Measurements from ENCODE around the gene ZDHHC14. TPM values are rescaled to one million over a fixed set of nuclear protein-coding genes. Genes with fewer than 3 reads are reported as not detected.
"Not testable (repeated sequence)": the region's sequence is repeated elsewhere in the genome, so short reads cannot be mapped to it uniquely, and the experiment has no call there.

Gene ZDHHC14
- total RNA-seq, 4 donors from 2014 or later, result 11.4 to 20.8 (median 15.6) TPM

GRCh38 chr6:157464653-157465535, 83.9 kb downstream of the ZDHHC14 start:
- no peaks in the 10 kb centered on the region for H3K36me3 ChIP-seq

GRCh38 chr6:157466342-157466648, 85.3 kb downstream of the ZDHHC14 start:
- WGBS, 2 donors, result 99 to 100% methylated on average over 4 of the region's 4 CpGs
- H3K4me3 ChIP-seq, result no peak overlapping the region

More at GRCh38 chr6:157464653-157465535, 83.9 kb downstream of the ZDHHC14 start:
- TF ChIP-seq EP300 (IDR thresholded peaks at IDR 0.05) (no peak), CTCF (IDR thresholded peaks at IDR 0.05) (no peak), POLR2A (IDR thresholded peaks at IDR 0.05) (no peak)
- Histone ChIP-seq H3K27ac (no peak overlapping the region), H3K27me3 (no peaks in the 10 kb centered on the region), H3K4me1 (peaks cover 0 to 10% (median 5%) of the 10 kb centered on the region in 4 donors), H3K9me3 (no peaks in the 10 kb centered on the region), H3K4me3 (no peak overlapping the region)
- DNase-seq (ENCODE audit: low spot score in 2 of 2), result no peak
- WGBS, 2 donors, result 79 to 89% methylated on average over 11 of the region's 11 CpGs

GRCh38 chr6:157467339-157467738, 86.3 kb downstream of the ZDHHC14 start:
- not testable (repeated sequence) for H3K4me1 ChIP-seq; H3K36me3 ChIP-seq; H3K27ac ChIP-seq; H3K4me3 ChIP-seq; H3K9me3 ChIP-seq; H3K27me3 ChIP-seq; DNase-seq (ENCODE audit: low spot score in 2 of 2)
- 96% methylated on average over 6 of the region's 6 CpGs for WGBS, 2 donors

More at GRCh38 chr6:157466342-157466648, 85.3 kb downstream of the ZDHHC14 start:
- TF ChIP-seq CTCF (IDR thresholded peaks at IDR 0.05) (no peak), EP300 (IDR thresholded peaks at IDR 0.05) (no peak), POLR2A (IDR thresholded peaks at IDR 0.05) (no peak)
- no peaks in the 10 kb centered on the region for H3K36me3 ChIP-seq
- no peak for DNase-seq (ENCODE audit: low spot score in 2 of 2)
- H3K27ac ChIP-seq, result no peak overlapping the region
- H3K4me1 ChIP-seq, result peaks cover 0 to 3% (median under 1%) of the 10 kb centered on the region in 4 donors
- H3K27me3 ChIP-seq, result no peaks in the 10 kb centered on the region
- no peaks in the 10 kb centered on the region for H3K9me3 ChIP-seq

GRCh38 chr6:157468054-157468453, 87.1 kb downstream of the ZDHHC14 start:
- Histone ChIP-seq H3K4me1 (no peaks in the 10 kb centered on the region), H3K27ac (no peak overlapping the region), H3K27me3 (no peaks in the 10 kb centered on the region), H3K4me3 (no peak overlapping the region), H3K9me3 (no peaks in the 10 kb centered on the region), H3K36me3 (no peaks in the 10 kb centered on the region)
- 86 to 98% methylated on average over 3 of the region's 3 CpGs for WGBS, 2 donors
- TF ChIP-seq POLR2A (IDR thresholded peaks at IDR 0.05), result no peak
- TF ChIP-seq CTCF (IDR thresholded peaks at IDR 0.05), result no peak
- TF ChIP-seq EP300 (IDR thresholded peaks at IDR 0.05), result no peak
- no peak for DNase-seq (ENCODE audit: low spot score in 2 of 2)

- no peak for DNase-seq (ENCODE audit: low spot score in 2 of 2)
- H3K36me3 ChIP-seq, result no peaks in the 10 kb centered on the region
- no peak overlapping the region for H3K27ac ChIP-seq
- no peaks in the 10 kb centered on the region for H3K27me3 ChIP-seq
- no peaks in the 10 kb centered on the region for H3K4me1 ChIP-seq
- WGBS, 2 donors, result 80 to 86% methylated on average over 4 of the region's 4 CpGs
- no peaks in the 10 kb centered on the region for H3K9me3 ChIP-seq
- TF ChIP-seq POLR2A (IDR thresholded peaks at IDR 0.05) (no peak), EP300 (IDR thresholded peaks at IDR 0.05) (no peak), CTCF (IDR thresholded peaks at IDR 0.05) (no peak)
- H3K4me3 ChIP-seq, result no peak overlapping the region
These were observed 87.6 kb downstream of the ZDHHC14 start for GRCh38 chr6:157468574-157468973.
